Subcutaneous adipose tissue (tissue), 4 donors: Measurements from ENCODE around the gene SLK. TPM values are rescaled to one million over a fixed set of nuclear protein-coding genes. Genes with fewer than 3 reads are reported as not detected.

Source experiments
- total RNA-seq, 4 donors: library from RNA; depleted of rRNA; stranded (reverse); fragments of >200 nt; gene quantifications; one replicate each; pipeline ENCODE4 v1.1.0, GENCODE V29; 2016
- TF ChIP-seq, protein P1 (sequence below): fragments of 450-650 bp; IDR thresholded peaks from one replicate; pipeline ENCODE4 v1.5.1; 2016; ENCODE audit warnings: low read depth, mild to moderate bottlenecking, control low read depth, antibody characterized with exemption, moderate library complexity

The SLK gene
- 10 to 100 TPM; 47.4 to 73.5 (median 65.9) TPM for total RNA-seq

DNA sequence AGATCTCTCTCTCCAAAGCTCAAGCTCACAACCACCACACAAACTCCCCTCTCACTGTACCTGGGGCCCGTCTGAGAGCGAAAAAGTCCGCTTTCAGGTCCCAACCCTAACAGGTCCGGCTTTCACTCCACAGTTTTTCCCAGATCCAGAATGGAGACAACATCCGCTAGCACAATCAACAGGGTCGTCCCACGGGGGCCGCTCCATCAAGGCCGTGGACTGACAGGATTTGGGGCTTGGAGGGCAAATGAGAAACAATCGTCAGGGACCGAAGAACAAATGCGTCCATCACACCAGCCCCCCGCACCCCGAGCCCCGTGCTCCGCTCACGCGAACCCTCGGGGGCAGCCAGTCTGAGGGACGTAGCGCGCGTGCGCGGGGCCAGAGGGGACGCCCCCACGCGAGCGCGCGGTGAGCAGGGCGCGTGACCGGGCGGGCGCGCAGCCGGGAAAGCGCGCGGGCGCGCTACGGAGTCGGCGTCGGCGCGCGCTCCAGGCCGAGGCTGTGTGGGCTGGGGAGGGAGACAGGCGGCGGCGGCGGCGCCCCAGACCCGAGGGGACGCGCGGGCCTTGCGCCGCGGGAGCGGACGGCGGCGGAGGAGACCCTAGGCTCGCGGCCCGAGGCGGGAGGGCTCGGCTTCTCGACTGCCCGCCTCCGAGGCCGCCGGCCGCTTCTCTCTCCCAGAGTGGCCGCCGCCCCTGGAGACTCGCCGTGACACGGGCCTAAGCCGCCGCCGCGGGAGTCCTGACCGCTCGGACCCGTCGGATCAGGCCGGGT is at the start of gene SLK:
SLK (plus strand) TSS at position 470 of the 777 bp plus-strand sequence. CDS start 606 bp downstream, outside the sequence.
- TF ChIP-seq, protein P1, sequence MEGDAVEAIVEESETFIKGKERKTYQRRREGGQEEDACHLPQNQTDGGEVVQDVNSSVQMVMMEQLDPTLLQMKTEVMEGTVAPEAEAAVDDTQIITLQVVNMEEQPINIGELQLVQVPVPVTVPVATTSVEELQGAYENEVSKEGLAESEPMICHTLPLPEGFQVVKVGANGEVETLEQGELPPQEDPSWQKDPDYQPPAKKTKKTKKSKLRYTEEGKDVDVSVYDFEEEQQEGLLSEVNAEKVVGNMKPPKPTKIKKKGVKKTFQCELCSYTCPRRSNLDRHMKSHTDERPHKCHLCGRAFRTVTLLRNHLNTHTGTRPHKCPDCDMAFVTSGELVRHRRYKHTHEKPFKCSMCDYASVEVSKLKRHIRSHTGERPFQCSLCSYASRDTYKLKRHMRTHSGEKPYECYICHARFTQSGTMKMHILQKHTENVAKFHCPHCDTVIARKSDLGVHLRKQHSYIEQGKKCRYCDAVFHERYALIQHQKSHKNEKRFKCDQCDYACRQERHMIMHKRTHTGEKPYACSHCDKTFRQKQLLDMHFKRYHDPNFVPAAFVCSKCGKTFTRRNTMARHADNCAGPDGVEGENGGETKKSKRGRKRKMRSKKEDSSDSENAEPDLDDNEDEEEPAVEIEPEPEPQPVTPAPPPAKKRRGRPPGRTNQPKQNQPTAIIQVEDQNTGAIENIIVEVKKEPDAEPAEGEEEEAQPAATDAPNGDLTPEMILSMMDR, result no peak

DNA sequence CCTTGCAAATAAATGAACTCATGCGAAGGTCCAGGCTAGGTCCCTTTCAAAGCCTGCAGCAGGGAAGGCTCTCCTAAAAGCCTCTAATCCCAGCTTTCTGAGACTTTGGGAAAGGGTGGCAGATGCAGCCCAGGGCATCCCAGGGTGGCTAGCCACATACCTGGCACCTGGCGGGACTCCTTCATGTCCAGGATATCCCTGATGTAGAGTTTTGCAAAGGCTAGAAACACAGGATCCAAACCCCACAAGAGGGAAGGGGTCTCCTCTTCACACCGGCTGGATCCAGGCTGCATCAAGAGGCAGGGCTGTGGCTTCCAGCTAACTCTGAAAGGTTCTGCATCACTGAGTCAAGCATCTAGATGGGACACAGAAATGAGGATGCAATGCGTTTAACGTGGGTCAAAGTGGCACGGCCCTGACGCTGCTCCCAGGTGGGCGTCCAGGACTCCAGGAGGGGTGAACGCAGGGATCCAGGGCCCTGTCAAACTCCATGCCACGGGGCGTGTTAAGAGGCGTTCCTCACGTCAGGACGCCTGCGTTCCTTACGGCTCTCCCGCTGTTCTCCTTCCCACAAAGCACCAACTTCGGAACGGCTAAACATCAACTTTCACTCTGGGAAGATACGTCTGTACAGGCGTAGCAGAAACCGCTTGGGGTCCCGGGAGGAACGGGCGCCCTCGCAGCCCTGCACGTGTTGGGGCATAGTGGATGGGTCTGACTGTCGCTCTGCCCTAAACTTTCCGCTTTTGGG is 49.5 kb upstream of the SLK start:
- TF ChIP-seq, protein P1, result no peak

DNA sequence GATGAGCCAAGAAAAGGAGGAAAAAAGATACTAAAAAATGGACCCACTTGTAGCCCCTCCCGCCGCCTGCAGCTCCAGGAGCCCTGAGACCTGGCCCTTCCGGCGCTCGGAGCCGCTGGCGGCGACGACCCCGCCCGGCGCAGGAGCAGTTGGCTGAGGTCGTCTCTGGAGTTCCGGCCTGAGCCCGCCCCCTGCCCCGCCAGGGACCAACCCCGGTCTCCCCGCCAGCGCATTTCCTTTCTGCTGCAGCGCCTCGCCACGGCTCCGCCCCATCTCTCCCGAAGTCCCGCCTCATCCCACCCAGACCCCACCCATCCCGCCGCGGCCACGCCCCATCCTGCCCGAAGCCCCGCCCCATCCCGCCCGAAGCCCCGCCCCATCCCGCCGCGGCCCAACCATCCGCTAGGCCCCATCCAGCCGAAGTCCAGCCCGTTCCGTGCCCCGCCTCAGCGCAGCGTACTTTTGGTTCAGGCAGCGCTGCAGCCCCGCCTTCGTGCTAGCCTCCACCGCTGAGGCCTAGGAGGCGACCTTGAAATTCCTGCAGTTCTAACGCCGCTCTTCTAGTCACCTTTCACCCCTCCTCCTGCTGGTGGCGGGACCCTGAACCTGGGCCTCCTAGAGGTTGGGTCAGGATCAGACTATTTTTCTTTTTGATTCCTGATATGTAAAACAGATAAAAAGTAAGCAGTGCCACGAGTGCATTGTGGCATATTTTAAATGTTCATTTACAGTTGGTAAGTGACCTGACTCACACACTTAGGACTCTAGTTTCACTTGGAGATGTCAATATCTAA is 48.7 kb upstream of the SLK start, which contains the start of gene STN1:
STN1 (minus strand) TSS at position 132 of the 794 bp plus-strand sequence. CDS start 590 bp downstream, outside the sequence.
- TF ChIP-seq, protein P1, result no peak

DNA sequence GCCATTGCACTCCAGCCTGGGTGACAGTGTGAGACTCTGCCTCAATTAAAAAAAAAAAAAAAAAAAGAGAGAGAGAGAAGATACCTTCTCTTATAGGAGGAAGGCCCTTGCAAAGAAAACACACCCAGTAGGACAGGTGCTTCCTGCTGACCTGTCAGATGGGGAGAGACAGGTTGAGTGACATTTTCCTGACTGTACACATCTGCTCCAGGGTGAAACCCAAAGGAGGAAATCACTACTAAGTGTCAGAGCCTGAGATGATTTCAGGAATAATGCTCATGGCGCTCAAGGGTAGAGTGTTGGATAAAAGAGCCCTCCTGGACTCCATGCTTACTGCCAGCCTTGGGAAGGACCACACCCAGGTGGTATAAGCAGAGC is 47.3 kb upstream of the SLK start:
- TF ChIP-seq, protein P1, result no peak

DNA sequence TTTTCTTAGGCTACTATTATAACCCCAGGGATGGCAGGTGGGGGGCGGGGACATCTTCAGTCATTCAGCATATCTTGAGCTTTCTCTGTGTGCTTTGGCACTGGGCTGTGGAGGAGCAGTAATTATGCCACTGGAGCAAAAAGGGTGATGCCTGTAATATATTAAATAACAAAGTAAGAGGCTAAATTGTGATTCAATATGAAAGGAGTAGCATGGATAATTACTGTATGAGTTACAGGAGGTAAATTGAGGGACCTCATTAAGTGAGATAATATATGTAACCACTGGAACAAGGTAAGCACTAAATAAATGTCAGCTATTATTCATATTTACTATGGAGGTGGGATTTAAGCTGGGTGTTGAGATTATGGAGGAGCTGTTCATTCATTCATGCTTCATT is 45.7 kb upstream of the SLK start:
- TF ChIP-seq, protein P1, result no peak

DNA sequence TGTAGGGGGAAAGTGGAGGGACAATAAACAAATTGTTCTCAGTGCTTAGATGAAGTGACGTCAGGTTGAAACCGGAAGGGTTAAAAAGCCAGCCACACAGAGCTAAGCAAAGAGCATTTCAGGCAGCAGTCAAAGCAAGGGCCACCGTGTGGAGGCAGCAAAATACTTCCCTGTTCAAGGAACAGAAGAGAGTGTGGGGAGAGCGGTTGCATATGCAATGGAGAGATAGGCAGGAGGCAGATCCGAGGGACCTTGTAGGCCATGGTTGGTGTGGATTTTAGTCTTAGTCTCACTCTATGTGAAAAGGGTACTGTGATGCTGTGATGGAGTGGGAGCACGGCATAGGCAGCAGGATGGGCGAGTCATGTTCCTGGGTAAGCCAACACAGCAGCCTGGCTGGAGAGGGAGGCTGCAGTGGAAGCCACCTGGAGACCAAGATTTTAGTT is 45.2 kb upstream of the SLK start:
- TF ChIP-seq, protein P1, result no peak
